NT2/D1 (cell line): Measurements from ENCODE around the gene TMEM86A.

ENCODE experiments used
- SUZ12 ChIP-seq: IDR thresholded peaks from 2 replicates; pipeline ENCODE4 v1.6.1; 2011; ENCODE audit not compliant: insufficient read length, insufficient read depth; ENCODE audit errors: extremely low read depth
- YY1 ChIP-seq: IDR thresholded peaks from 2 replicates; pipeline ENCODE4 v1.6.1; 2011; ENCODE audit not compliant: insufficient read length, insufficient read depth

- TF ChIP-seq YY1 (no peak), SUZ12 (no peak)
These were observed 30.8 kb downstream of the TMEM86A start for GRCh38 chr11:18729426-18729825.
